Stimulated activated CD4-positive, alpha-beta T cell treated with anti-CD3 and anti-CD28 coated beads, Interleukin-2, amount 100 ng/mL, for 4 hours (primary cell): Measurements from ENCODE around the gene ANKRD13B.
"Not testable (repeated sequence)": the region's sequence is repeated elsewhere in the genome, so short reads cannot be mapped to it uniquely, and the experiment has no call there.

ENCODE experiments used
- DNase-seq: peaks from one replicate; pipeline ENCODE4 v3.0.0-alpha.2; 2020; ENCODE audit warnings: low read depth

The ANKRD13B gene

GRCh38 chr17:29592850-29593551, at the start of gene ANKRD13B:
ANKRD13B (plus strand) TSS chr17:29593132; CDS start chr17:29593622, 490 bp downstream.
- DNase-seq: no peak

GRCh38 chr17:29544066-29544465, 48.9 kb upstream of the ANKRD13B start:
- no peak for DNase-seq

- no peak for DNase-seq
These were observed 46.8 kb upstream of the ANKRD13B start for GRCh38 chr17:29546085-29546484.

- no peak for DNase-seq
These were observed 46.1 kb upstream of the ANKRD13B start for GRCh38 chr17:29546830-29547229.

GRCh38 chr17:29549177-29549923, 43.6 kb upstream of the ANKRD13B start:
- DNase-seq: no peak

GRCh38 chr17:29555840-29556239, 37.1 kb upstream of the ANKRD13B start:
- DNase-seq: no peak

GRCh38 chr17:29557085-29557738, 35.7 kb upstream of the ANKRD13B start:
- DNase-seq: no peak

GRCh38 chr17:29557739-29558116, 35.2 kb upstream of the ANKRD13B start:
- DNase-seq: no peak

GRCh38 chr17:29558139-29558538, 34.8 kb upstream of the ANKRD13B start:
- not testable (repeated sequence) for DNase-seq

- no peak for DNase-seq
These were observed 33.3 kb upstream of the ANKRD13B start for GRCh38 chr17:29559640-29560039.

- no peak for DNase-seq
These were observed 32.6 kb upstream of the ANKRD13B start for GRCh38 chr17:29560316-29560715.

GRCh38 chr17:29561554-29562517, 31.1 kb upstream of the ANKRD13B start:
- no peak for DNase-seq

GRCh38 chr17:29562615-29563014, 30.3 kb upstream of the ANKRD13B start:
- no peak for DNase-seq

GRCh38 chr17:29563816-29564215, 29.1 kb upstream of the ANKRD13B start:
- DNase-seq: no peak

- no peak for DNase-seq
These were observed 27.1 kb upstream of the ANKRD13B start for GRCh38 chr17:29565643-29566472.

- no peak for DNase-seq
These were observed 26.2 kb upstream of the ANKRD13B start, which contains the start of gene ABHD15 for GRCh38 chr17:29566473-29567303. ABHD15 (minus strand) TSS chr17:29567037; CDS start chr17:29566966, 71 bp downstream.

GRCh38 chr17:29567304-29567553, 25.7 kb upstream of the ANKRD13B start:
- DNase-seq: no peak

GRCh38 chr17:29567554-29568330, 25.2 kb upstream of the ANKRD13B start:
- peak; percentile 57 for DNase-seq
